UCSD-AML1 (cell line): ENCODE measurements around the gene SECISBP2.
"Not testable (repeated sequence)": the region's sequence is repeated elsewhere in the genome, so short reads cannot be mapped to it uniquely, and the experiment has no call there.

Experiments used
- DNase-seq: peaks from one replicate; lab custom pipeline; 2025; ENCODE audit not compliant: unreplicated experiment; lab: John Stamatoyannopoulos, UW

SECISBP2 gene

GRCh38 chr9:89363921-89364665, 45.8 kb downstream of the SECISBP2 start:
- DNase-seq, result no peak

- no peak for DNase-seq
Observed at GRCh38 chr9:89364666-89365531, 46.6 kb downstream of the SECISBP2 start.

DNA sequence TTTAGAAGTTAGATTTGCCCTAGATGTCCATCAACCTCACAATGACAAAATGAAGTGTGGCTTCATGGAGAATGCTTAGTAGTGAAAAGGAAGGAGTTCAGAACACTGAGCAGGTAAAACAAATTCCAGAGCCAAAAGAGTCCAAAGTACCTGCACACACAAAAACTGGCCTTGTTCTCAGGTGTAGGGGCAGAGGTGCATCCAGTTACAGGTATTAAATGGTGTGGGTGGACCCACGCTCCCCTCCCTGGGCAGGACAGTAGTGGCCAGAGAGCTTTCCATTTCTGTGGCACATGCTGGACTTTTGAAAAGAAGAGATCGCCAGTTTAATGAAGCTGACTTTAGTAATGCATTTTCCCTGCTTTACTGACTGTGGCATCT, 47.2 kb downstream of the SECISBP2 start:
- DNase-seq, result no peak

GRCh38 chr9:89366711-89367110, 48.4 kb downstream of the SECISBP2 start:
- DNase-seq, result no peak

DNA sequence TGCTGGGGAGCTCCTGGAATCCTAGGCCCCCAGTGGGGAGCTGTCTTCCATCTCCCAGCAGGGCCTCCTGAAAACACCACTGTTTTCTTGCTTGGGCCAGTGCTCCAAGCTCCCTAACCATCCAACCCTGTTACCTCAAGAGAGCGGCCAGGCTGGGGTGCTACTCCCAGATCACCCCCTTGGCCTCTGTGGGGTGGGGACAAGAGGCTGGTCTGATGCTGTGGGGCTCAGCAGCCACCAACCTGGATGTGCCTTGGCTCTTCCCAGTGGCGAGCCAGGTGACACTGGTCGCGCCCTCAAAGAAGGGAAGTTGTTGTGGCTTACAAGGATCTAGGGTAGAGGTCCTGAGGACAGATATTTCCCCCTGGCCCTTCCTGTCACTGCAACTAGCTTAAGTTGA, 49.0 kb downstream of the SECISBP2 start:
- DNase-seq, result no peak

GRCh38 chr9:89367726-89368437, 49.6 kb downstream of the SECISBP2 start:
- DNase-seq, result no peak

GRCh38 chr9:89368550-89368949, 50.2 kb downstream of the SECISBP2 start:
- no peak for DNase-seq

DNA sequence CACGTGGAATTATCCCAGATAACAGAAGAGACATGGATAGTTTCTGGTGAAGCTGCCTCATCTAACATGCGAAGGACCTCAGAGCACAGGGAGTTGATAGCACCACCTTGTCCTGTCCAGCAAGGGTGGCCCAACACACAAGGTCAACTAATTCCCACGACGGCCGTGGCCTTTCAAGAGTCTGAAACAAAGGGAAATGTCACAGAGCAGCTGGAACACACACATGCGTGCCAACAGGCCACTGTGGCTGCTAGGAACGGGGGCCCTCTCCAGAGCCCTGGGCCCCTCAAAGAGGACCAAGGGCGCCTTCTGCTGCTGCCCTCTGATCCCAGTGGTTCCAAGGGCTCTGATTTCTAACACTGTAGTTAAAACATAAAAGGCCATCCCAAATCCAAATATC, 50.7 kb downstream of the SECISBP2 start:
- no peak for DNase-seq

DNA sequence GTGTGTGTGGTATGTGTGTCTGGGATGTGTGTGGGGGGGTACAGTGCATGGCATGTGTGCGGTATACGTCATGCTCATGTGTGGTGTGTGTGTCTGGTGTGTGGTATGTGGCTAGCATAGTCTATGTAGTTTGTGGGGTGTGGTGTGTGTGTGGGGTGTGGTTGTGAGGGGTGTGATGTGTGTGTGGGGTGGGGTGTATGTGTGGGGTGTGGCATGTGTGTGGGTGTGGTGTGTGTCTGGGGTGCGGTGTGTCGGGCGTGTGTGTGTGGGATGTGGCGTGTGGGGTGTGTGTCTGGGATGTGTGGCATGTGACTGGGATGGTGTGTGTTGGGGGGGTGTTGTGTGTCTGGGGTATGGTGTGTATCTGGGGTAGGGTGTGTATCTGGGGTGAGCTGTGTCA, 52.3 kb downstream of the SECISBP2 start:
- DNase-seq, result no peak

- DNase-seq, result not testable (repeated sequence)
Observed at GRCh38 chr9:89371791-89372190, 53.5 kb downstream of the SECISBP2 start.

DNA sequence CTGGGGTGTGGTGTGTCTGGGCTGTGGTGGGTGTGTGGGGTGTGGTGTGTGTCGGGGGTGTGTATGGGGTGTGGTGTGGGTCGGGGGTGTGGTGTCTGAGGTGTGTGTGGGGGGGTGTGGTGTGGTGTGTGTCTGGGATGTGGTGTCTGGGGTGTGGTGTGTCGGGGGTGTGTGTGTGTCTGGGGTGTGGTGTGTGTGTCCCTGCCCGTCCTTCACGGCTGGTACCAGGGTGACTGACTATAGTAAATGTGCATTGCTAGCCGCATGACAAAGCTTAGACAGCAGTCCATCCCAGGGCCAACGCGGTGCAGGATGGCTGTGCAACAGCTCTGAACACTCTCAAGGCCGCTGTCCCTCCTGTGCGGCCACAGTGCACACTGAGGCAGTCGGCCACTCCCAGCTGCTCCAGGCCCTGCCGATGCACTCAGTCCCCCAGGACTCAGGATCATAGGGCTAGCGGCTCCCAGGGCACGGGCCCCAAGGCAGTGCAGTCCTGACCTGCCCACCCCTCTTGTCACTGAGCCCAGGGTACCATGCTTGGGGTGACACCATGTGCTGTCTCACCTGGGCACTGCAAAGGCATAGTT, 54.0 kb downstream of the SECISBP2 start:
- DNase-seq, result no peak

DNA sequence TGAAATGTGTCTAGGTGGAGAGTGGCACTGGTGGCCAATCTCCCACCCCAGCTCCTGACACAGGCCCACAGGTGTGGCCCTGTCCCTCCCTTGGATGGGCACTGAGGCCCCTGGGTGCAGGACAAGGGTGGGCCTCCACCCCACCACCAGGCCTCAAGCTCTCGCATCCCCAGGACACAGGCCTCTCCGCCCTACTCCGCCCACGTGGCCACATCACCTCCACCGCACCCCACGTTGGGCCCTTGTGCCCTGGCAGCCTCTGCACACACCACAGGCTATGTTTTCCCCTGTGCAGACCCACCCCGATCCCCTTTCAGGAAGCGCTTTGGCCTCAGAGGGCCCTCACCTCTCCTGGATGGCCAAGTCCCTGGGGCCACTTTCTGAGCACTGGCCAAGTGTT, 54.7 kb downstream of the SECISBP2 start:
- no peak for DNase-seq

DNA sequence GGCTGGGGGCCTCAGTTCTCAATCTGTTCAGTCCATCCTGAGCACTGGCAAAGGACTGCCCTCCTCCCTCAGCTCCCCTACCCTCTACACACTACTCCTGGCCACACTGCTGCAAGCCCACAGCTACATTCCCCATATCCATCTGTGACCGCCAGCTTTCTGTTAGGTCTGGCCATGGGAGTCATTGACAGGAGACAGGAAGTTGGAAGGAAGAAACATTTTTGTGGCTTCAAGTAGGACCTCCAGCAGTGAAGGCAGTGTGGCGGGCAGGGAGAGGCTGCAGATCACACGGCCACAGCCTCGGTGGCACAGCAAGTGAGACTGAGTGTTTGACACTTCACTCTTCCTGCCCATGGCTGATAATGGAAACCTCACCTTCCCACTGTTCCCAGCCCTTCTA, 55.9 kb downstream of the SECISBP2 start:
- peak; percentile 58 for DNase-seq

- peak; percentile 75 for DNase-seq
Observed at GRCh38 chr9:89375191-89375760, 57.0 kb downstream of the SECISBP2 start.

DNA sequence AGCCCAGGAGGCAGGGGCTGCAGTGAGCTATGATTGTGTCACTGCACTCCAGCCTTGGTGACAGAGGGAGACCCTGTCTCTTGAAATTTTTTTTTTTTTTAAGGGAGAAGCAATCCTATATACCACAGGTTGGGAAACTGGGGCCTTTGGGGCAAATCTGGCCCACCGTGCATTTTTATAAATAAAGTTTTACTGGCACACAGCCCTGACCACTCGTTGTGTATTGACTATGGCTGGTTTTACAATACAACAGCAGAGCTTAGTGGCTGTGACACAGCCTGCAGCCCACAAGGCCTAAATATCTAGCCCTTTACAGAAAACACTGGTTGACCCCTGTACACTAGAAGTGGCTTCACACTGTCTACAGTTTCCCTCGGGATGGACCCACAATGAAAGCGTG, 58.0 kb downstream of the SECISBP2 start:
- DNase-seq, result no peak

- DNase-seq, result no peak
Observed at GRCh38 chr9:89376741-89377351, 58.5 kb downstream of the SECISBP2 start.

- DNase-seq, result no peak
Observed at GRCh38 chr9:89377411-89377810, 59.1 kb downstream of the SECISBP2 start.

- DNase-seq, result no peak
Observed at GRCh38 chr9:89378541-89378940, 60.2 kb downstream of the SECISBP2 start.

DNA sequence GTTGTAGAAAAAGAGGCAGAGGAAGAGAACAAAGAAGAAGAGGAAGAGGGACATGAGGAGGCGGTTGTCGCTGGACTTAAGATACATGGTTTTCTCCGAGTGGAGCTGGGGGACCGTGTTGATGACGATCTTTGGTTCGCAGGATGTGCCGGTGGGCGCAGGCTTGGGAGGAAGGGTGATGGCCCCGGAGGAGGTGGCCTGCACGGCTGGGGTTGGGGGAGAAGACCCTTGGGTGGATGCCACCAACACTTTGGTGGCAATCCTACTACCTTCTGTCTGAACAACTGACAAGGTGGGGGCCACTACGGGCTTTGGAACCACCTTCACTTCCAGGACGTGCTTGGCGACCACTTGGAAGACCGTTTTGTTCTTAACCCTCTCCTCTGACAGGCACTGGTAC, 60.7 kb downstream of the SECISBP2 start:
- no peak for DNase-seq

DNA sequence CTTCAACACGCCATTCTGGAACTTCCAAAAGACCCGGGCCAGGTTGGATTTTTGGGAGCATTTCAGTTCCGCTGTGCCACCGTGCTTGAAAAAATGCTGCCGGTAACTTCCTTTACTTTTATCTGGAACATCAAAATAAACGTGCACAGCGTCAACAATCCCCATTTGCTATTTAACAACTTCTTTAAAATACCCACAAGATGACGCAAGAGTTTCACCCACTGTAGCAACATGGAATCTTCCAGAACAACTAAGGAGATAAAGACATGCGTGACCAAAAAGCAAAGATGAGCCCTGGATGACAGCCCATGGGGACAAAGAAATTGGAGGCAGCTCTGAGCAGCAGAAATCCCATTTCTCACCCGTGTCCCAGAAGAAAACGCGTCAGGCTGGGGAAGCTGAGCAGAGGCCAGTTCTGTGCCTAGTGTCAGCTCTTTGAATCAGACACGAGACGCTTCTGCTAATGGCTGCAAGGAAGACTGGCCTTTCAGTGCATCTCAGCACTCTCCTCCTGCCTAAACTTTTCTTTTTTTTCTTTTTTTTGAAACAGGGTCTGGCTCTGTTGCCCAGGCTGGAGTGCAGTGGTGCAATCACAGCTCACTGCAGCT, 61.3 kb downstream of the SECISBP2 start:
- no peak for DNase-seq
